ENCODE results near the gene CTDNEP1.

Gene CTDNEP1

GRCh38 chr17:7293159-7293558 is 41.6 kb upstream of the CTDNEP1 start:
- no peak for TF ChIP-seq CTCF (IDR thresholded peaks at IDR 0.05; ENCODE audit: insufficient read depth, low read length, poor library complexity, severe bottlenecking)
- Histone ChIP-seq H3K36me3 (ENCODE audit: control insufficient read depth, insufficient read depth, low read length) (no peaks in the 10 kb centered on the region), H3K27me3 (replicated peaks; ENCODE audit: control insufficient read depth, insufficient read depth, low read length) (peaks cover 2% of the 10 kb centered on the region; the same call in 1 of the 2 replicates), H3K4me3 (replicated peaks; ENCODE audit: low read depth, low read length) (no peak overlapping the region)
- DNase-seq (ENCODE audit: extremely low read depth, insufficient read length), result no peak

GRCh38 chr17:7292729-7293128 is 41.2 kb upstream of the CTDNEP1 start:
- TF ChIP-seq CTCF (IDR thresholded peaks at IDR 0.05; ENCODE audit: insufficient read depth, low read length, poor library complexity, severe bottlenecking), result no peak
- Histone ChIP-seq H3K27me3 (replicated peaks; ENCODE audit: control insufficient read depth, insufficient read depth, low read length) (peaks cover 2% of the 10 kb centered on the region; the same call in 1 of the 2 replicates), H3K36me3 (ENCODE audit: control insufficient read depth, insufficient read depth, low read length) (no peaks in the 10 kb centered on the region), H3K4me3 (replicated peaks; ENCODE audit: low read depth, low read length) (no peak overlapping the region)
- no peak for DNase-seq (ENCODE audit: extremely low read depth, insufficient read length)

- TF ChIP-seq CTCF (IDR thresholded peaks at IDR 0.05; ENCODE audit: insufficient read depth, low read length, poor library complexity, severe bottlenecking), result no peak
- Histone ChIP-seq H3K36me3 (ENCODE audit: control insufficient read depth, insufficient read depth, low read length) (no peaks in the 10 kb centered on the region), H3K4me3 (replicated peaks; ENCODE audit: low read depth, low read length) (no peak overlapping the region), H3K27me3 (replicated peaks; ENCODE audit: control insufficient read depth, insufficient read depth, low read length) (peaks cover 2% of the 10 kb centered on the region; the same call in 1 of the 2 replicates)
- no peak for DNase-seq (ENCODE audit: extremely low read depth, insufficient read length)
Measured at GRCh38 chr17:7292194-7292593, 40.7 kb upstream of the CTDNEP1 start.

GRCh38 chr17:7290685-7291084 is 39.2 kb upstream of the CTDNEP1 start:
- no peak for TF ChIP-seq CTCF (IDR thresholded peaks at IDR 0.05; ENCODE audit: insufficient read depth, low read length, poor library complexity, severe bottlenecking)
- Histone ChIP-seq H3K27me3 (replicated peaks; ENCODE audit: control insufficient read depth, insufficient read depth, low read length) (peaks cover 2% of the 10 kb centered on the region; the same call in 1 of the 2 replicates), H3K4me3 (replicated peaks; ENCODE audit: low read depth, low read length) (no peak overlapping the region), H3K36me3 (ENCODE audit: control insufficient read depth, insufficient read depth, low read length) (no peaks in the 10 kb centered on the region)
- no peak for DNase-seq (ENCODE audit: extremely low read depth, insufficient read length)

- no peak for TF ChIP-seq CTCF (IDR thresholded peaks at IDR 0.05; ENCODE audit: insufficient read depth, low read length, poor library complexity, severe bottlenecking)
- no peak overlapping the region for H3K4me3 ChIP-seq (replicated peaks; ENCODE audit: low read depth, low read length)
- no peak for DNase-seq (ENCODE audit: extremely low read depth, insufficient read length)
- peaks cover 2% of the 10 kb centered on the region; the same call in 1 of the 2 replicates for H3K27me3 ChIP-seq (replicated peaks; ENCODE audit: control insufficient read depth, insufficient read depth, low read length)
- H3K36me3 ChIP-seq (ENCODE audit: control insufficient read depth, insufficient read depth, low read length), result no peaks in the 10 kb centered on the region
Measured at GRCh38 chr17:7290166-7290565, 38.6 kb upstream of the CTDNEP1 start.

Data from GM06990 (cell line).